ENCODE measurements around the gene CNTN2.
A peak's percentile ranks its signal among the peaks of the same experiment; 100 is the strongest.

CNTN2 gene

DNA sequence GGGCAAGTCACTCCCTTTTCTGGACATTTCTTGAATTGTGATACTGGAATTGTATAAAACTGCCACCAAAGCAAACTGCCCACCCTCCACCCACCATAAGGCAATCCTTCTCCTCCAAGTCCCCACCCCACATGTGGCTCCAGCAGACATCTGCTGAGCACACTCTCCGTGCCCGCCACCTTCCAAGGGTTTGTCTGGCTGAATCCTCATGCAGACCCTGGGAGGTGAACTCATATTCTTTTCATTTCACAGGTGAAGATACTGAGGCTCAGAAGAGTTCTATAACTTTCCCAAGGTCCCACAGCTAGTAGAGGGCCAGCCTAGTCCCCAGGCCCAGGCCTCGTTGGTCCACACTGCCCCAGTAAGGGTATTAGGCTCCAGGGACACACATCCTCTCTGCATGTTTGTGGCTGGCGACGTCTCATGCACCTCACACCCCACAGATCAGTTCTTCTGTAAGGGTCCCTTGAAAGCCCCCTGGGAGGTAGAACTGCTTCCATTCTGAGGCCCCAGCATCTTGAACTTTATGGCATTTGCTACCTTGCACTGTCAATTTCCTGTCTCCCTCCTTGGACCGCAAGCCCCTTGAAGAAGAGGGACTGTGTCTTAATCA lies 14.1 kb downstream of the CNTN2 start:
- no peak for DNase-seq (ENCODE audit: low read depth, low spot score)

DNA sequence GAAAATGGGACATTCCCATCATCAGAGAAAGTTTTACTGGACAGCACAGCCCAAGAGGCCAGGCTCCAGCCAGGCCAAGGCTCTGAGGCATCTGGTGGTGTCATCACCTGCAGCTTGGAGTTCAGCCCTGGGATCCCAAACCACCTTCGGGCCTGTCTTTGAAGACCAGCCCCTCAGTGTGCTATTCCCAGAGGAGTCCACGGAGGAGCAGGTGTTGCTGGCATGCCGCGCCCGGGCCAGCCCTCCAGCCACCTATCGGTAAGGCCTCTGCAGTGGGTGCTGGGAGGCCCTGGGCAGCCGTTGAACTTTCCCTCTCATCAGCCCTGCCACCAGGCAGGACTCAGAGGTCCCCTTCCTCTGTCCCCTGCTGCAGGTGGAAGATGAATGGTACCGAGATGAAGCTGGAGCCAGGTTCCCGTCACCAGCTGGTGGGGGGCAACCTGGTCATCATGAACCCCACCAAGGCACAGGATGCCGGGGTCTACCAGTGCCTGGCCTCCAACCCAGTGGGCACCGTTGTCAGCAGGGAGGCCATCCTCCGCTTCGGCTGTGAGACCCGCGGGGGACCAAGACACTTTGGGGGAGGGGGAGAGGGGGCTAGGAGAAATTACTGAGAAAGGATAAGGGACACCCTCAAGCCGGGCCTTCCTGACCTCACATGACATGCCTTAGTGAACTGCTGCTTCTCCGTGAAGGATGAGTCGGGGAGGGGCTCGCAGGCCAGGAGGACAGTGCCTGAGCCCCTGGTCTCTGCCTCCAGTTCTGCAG lies 15.0 kb downstream of the CNTN2 start:
- DNase-seq (ENCODE audit: low read depth, low spot score): no peak

DNA sequence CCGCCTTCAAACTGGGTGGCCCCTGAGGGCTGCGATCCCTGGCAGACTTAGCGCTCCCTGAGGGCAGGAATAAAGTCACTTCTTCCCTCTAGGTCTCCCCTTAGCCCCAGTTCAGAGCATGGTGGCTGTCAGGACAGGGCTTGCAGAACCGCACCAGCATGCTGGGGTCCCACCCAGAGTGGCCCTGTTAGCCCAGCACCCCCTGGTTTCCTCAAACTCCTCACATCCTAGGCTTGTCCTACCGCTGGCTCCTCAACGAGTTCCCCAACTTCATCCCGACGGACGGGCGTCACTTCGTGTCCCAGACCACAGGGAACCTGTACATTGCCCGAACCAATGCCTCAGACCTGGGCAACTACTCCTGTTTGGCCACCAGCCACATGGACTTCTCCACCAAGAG lies 15.8 kb downstream of the CNTN2 start:
- DNase-seq (ENCODE audit: low read depth, low spot score): no peak

- no peak for DNase-seq (ENCODE audit: low read depth, low spot score)
Observed at GRCh38 chr1:205059660-205060059, 16.6 kb downstream of the CNTN2 start.

DNA sequence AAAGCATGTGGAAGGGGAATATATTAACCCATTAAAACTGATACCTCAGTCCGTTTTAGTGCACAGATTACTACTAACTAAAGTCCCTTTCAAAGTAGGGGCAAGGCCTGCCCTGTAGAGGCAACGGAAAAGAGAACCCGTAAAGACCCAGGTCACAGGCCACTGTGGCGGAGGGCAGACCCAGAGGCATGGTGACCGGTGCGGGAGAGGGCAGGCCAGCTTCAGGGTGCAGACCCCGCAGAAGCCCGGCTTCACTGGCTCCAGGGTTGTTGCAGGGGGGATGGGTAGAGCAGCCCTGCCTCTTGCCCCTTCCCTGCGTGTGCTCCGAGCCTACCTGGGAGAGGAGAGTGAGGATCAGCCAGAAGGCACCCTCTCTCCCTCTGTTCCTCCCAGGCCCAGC lies 17.7 kb downstream of the CNTN2 start:
- DNase-seq (ENCODE audit: low read depth, low spot score): no peak

DNA sequence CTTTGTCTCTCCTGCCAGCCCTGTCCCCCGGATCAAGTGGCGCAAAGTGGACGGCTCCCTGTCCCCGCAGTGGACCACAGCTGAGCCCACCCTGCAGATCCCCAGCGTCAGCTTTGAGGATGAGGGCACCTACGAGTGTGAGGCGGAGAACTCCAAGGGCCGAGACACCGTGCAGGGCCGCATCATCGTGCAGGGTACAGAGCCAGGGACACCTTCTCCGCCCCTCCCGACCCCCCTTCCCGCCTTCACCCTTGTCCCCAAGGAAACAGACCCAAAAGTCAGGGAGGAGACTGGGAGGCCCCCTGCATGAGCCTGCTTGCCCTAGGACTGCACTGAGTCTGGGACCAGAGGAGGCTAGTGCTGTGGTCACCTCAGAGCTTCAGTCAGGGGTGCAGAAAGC lies 18.2 kb downstream of the CNTN2 start:
- no peak for DNase-seq (ENCODE audit: low read depth, low spot score)

- DNase-seq (ENCODE audit: low read depth, low spot score): peak; percentile 70
Observed at GRCh38 chr1:205061665-205062069, 18.7 kb downstream of the CNTN2 start.

DNA sequence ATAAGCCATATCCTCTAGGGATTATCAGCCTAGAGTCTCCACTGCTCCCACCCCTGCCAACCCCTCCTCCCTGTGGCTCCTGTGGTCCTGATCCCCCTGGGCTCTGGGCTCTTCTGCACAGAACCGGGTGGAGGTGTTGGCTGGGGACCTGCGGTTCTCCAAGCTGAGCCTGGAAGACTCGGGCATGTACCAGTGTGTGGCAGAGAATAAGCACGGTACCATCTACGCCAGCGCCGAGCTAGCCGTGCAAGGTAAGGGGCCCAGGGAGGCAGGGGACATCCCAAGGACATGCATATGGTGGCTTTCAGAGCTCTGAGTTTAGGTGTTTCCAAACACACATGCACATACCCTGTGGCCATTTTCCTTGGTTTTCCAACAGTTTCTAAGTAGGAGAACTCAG lies 19.3 kb downstream of the CNTN2 start:
- no peak for DNase-seq (ENCODE audit: low read depth, low spot score)

GRCh38 chr1:205062895-205063294 lies 19.9 kb downstream of the CNTN2 start:
- no peak for DNase-seq (ENCODE audit: low read depth, low spot score)

DNA sequence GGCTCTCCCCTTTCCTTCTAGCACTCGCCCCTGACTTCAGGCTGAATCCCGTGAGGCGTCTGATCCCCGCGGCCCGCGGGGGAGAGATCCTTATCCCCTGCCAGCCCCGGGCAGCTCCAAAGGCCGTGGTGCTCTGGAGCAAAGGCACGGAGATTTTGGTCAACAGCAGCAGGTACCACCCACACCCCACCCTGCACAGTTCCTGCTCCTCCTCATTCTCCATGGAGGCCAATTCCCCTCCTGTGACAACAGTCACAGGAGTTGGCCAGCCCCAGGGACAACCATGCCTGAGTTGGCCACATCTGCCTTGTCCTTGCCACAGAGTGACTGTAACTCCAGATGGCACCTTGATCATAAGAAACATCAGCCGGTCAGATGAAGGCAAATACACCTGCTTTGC lies 21.3 kb downstream of the CNTN2 start:
- no peak for DNase-seq (ENCODE audit: low read depth, low spot score)

- no peak for DNase-seq (ENCODE audit: low read depth, low spot score)
Observed at GRCh38 chr1:205064741-205065316, 21.8 kb downstream of the CNTN2 start.

DNA sequence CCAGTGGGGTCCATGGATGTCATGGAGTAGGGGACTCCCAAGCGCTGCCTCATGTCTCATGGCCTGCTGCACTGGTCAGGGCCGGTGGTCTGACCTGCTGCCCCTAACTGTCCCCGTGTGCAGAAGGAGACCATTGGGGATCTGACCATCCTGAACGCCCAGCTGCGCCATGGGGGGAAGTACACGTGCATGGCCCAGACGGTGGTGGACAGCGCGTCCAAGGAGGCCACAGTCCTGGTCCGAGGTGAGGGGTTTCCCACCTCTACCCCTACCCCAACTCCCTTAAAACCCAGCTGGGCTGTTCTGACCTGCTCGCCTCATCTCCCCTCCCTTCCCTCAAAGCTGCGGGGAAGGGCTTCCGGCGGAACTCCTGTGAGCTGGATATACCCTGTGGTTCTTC lies 22.7 kb downstream of the CNTN2 start:
- DNase-seq (ENCODE audit: low read depth, low spot score): no peak

GRCh38 chr1:205066141-205066818 lies 23.3 kb downstream of the CNTN2 start:
- no peak for DNase-seq (ENCODE audit: low read depth, low spot score)

GRCh38 chr1:205067031-205067430 lies 24.0 kb downstream of the CNTN2 start:
- DNase-seq (ENCODE audit: low read depth, low spot score): no peak

DNA sequence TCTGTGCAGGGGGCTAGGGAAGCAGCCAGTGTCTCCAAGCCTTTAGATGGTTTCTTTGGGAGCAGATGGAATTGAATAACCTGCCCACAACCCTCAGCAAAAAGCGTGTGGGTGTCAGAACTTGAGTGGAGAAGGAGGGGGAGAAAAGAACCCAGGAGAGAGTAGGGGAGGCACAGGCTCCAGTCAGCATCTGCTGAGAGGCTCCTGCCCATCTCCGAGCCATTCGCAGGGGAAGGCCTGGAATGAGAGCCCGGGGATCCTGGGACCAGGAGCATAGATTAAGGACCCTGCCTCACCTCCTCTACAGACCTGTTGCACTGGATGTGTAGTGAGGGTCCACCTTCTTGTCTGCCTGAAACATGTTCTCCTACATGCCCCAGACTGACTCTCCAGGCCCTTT lies 25.0 kb downstream of the CNTN2 start:
- no peak for DNase-seq (ENCODE audit: low read depth, low spot score)

DNA sequence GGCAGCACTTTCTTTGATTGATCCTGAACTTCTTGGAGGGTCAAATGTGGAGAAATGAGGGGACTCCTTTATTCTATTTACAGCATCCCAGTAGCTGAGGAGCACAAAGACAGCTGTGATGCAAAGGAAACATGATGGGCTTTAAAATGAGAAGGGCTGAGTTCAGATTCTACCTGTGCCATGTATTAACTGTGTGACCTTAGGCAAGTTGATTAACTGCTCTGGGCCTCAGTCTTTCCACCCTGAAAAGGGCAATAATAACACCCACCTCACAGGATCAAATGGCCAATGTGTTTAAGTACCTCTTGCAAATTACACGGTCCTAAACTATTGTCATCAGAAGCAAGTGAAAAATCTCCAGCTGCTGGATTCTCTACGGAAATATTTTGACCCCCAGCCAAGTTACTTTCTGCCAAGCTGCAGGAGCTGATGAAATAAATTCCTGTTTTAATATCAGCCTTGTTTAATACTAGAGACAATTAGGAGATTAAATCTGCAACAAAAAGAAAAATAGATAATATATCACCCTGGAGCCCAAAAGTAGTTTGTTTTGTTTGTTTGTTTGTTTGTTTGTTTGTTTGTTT lies 25.5 kb downstream of the CNTN2 start:
- DNase-seq (ENCODE audit: low read depth, low spot score): no peak

GRCh38 chr1:205069371-205070125 lies 26.5 kb downstream of the CNTN2 start:
- DNase-seq (ENCODE audit: low read depth, low spot score): no peak

DNA sequence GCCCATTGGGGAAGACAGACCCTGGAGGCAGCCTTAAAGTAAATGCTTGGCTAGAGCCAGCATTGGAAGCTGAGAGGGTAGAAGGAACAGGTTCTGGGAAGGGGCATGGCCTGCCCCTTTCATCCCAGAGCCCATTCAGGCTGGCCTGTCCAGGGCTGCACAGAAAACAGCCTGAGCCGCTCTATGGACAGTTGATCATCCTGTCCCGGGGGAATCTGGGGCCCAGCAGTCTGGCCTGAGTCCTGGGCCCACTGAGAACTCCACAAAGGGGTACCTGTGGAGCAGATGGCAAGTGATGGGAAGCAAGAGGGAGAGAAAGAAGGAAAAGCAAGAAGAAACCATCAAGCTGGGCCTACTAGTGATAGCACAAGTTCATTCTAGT lies 28.0 kb downstream of the CNTN2 start:
- DNase-seq (ENCODE audit: low read depth, low spot score): no peak

DNA sequence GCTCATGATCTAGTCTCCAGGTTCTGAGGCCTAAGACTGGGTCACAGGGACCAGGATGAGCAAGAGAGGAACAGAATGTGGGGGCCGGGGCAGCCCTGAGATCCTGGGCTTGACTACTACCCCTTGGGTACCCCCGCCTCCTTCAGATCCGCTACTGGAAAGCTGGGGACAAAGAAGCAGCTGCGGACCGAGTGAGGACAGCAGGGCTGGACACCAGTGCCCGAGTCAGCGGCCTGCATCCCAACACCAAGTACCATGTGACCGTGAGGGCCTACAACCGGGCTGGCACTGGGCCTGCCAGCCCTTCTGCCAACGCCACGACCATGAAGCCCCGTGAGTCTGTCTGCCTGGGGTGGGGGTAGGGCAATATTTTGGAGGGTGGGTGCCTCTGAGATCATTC lies 28.8 kb downstream of the CNTN2 start:
- no peak for DNase-seq (ENCODE audit: low read depth, low spot score)

- no peak for DNase-seq (ENCODE audit: low read depth, low spot score)
Observed at GRCh38 chr1:205072286-205072685, 29.3 kb downstream of the CNTN2 start.

DNA sequence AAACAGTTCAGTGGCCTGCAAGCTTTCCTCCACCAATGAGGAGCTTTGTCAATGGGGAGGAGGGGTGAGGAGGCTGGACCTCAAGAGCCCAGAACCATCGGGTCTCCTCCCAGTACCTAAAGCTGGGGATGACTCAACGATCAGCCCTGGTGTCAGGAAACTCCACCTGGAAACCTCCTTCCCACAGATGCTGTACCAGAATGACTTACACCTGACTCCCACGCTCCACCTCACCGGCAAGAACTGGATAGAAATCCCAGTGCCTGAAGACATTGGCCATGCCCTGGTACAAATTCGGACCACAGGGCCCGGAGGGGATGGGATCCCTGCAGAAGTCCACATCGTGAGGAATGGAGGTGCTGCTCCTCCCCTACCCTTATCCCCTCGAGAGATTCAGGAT lies 29.9 kb downstream of the CNTN2 start:
- DNase-seq (ENCODE audit: low read depth, low spot score): no peak

DNA sequence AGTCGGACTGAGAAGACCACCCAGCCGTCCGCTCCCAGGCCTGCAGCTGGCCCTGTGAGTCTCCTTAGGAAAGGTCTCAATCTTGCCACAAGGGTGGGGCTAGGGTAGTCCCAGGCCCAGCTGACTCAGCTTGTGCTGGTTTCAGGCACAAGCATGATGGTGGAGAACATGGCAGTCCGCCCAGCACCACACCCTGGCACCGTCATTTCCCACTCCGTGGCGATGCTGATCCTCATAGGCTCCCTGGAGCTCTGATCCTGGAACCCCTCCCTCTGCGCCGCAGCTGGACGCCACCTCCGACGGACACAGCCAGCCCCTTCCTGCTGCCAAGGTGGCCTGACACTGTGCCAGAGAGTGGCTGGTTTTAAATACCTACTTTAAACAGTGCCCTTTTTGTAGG lies 30.5 kb downstream of the CNTN2 start:
- no peak for DNase-seq (ENCODE audit: low read depth, low spot score)

All from iPS DF 19.7 (cell line).